Kidney epithelial cell (primary cell): ENCODE data around the gene VSX1. TPM values are rescaled to one million over a fixed set of nuclear protein-coding genes. Genes with fewer than 3 reads are reported as not detected.

Experiments used
- DNase-seq: peaks from one replicate; pipeline ENCODE4 v3.0.0-alpha.2; 2010; ENCODE audit warnings: low read depth
- H3K27me3 ChIP-seq: 2 replicates; pipeline ENCODE4 v1.6.0; 2011; ENCODE audit warnings: low read length; ENCODE audit not compliant: control insufficient read depth, insufficient read depth
- H3K36me3 ChIP-seq: 2 replicates; pipeline ENCODE4 v1.5.1; 2011; ENCODE audit warnings: low read length; ENCODE audit not compliant: control insufficient read depth, insufficient read depth
- H3K4me3 ChIP-seq: 2 replicates; pipeline ENCODE4 v1.5.1; 2011; ENCODE audit warnings: low read depth, mild to moderate bottlenecking, control low read depth, low read length
- CTCF ChIP-seq: IDR thresholded peaks from 2 replicates; pipeline ENCODE4 v1.5.1; 2011; ENCODE audit warnings: mild to moderate bottlenecking, moderate library complexity, low read length, control low read depth, inconsistent platforms; ENCODE audit not compliant: insufficient read depth, poor library complexity, severe bottlenecking
- total RNA-seq: library from RNA; depleted of rRNA; stranded (reverse); fragments of >200 nt; gene quantifications from 2 replicates; pipeline ENCODE4 v1.2.3, GENCODE V29; 2015

VSX1 gene
- not detected in 2 replicates for total RNA-seq

- DNase-seq = no peak
- Histone ChIP-seq H3K27me3 (peaks cover 85% of the 10 kb centered on the region), H3K36me3 (no peaks in the 10 kb centered on the region), H3K4me3 (no peak within 1 kb of the TSS)
- TF ChIP-seq CTCF = no peak
Observed at GRCh38 chr20:25081730-25082497, at the start of gene VSX1. Gene VSX1 (minus strand): TSS chr20:25082141. CDS start chr20:25082096, 45 bp downstream.

GRCh38 chr20:25129908-25130307, 48.0 kb upstream of the VSX1 start:
- Histone ChIP-seq H3K27me3 (no peaks in the 10 kb centered on the region), H3K4me3 (no peak overlapping the region), H3K36me3 (no peaks in the 10 kb centered on the region)
- no peak for DNase-seq
- no peak for TF ChIP-seq CTCF

GRCh38 chr20:25129428-25129827, 47.5 kb upstream of the VSX1 start:
- H3K27me3 ChIP-seq = no peaks in the 10 kb centered on the region
- H3K4me3 ChIP-seq = no peak overlapping the region
- no peak for TF ChIP-seq CTCF
- DNase-seq = no peak
- no peaks in the 10 kb centered on the region for H3K36me3 ChIP-seq

- no peak for DNase-seq
- Histone ChIP-seq H3K4me3 (no peak overlapping the region), H3K36me3 (no peaks in the 10 kb centered on the region), H3K27me3 (no peaks in the 10 kb centered on the region)
- no peak for TF ChIP-seq CTCF
Observed at GRCh38 chr20:25128649-25129048, 46.7 kb upstream of the VSX1 start.

GRCh38 chr20:25127761-25128537, 46.0 kb upstream of the VSX1 start:
- Histone ChIP-seq H3K4me3 (no peak overlapping the region), H3K36me3 (no peaks in the 10 kb centered on the region), H3K27me3 (no peaks in the 10 kb centered on the region)
- TF ChIP-seq CTCF = no peak
- DNase-seq = no peak
